GM19351 (cell line): ENCODE results near the gene MCHR1.

Experiments
- ATAC-seq: cut with Tn5 transposase; IDR thresholded peaks from one replicate; pipeline ENCODE4 v1.9.1; 2021; ENCODE audit warnings: mild to moderate bottlenecking, moderate library complexity; ENCODE audit not compliant: unreplicated experiment

Gene MCHR1

GRCh38 chr22:40721266-40721665 lies 42.0 kb downstream of the MCHR1 start:
- ATAC-seq: no peak

GRCh38 chr22:40723396-40723933 lies 44.2 kb downstream of the MCHR1 start:
- ATAC-seq: no peak

GRCh38 chr22:40726514-40726913 lies 47.2 kb downstream of the MCHR1 start:
- no peak for ATAC-seq

GRCh38 chr22:40727070-40727963 lies 48.0 kb downstream of the MCHR1 start:
- ATAC-seq: no peak

GRCh38 chr22:40727964-40728615 lies 48.8 kb downstream of the MCHR1 start:
- ATAC-seq: no peak

GRCh38 chr22:40728731-40729189 lies 49.5 kb downstream of the MCHR1 start:
- no peak for ATAC-seq

GRCh38 chr22:40729284-40729683 lies 50.0 kb downstream of the MCHR1 start:
- ATAC-seq: no peak
